GM12878 (cell line): ENCODE results near the gene NQO1. TPM values are rescaled to one million over a fixed set of nuclear protein-coding genes. Genes with fewer than 3 reads are reported as not detected.

ENCODE experiments used
- ATAC-seq: fragments of 200-7000 bp; cut with Tn5 transposase; 3 replicates; pipeline ENCODE4 v1.9.1; 2020; ENCODE audit warnings: mild to moderate bottlenecking, moderate library complexity
- BruUV-seq: library from RNA; stranded (reverse); fragments of 400-500 nt; replicated peaks from 2 replicates; lab custom pipeline; 2021; lab: Mats Ljungman, UMichigan
- CTCF ChIA-PET: fragments of 300-600 bp; sonication (Branson Sonifier 250); formaldehyde crosslinking; extraction: SDS; loops from one replicate; lab custom pipeline; 2021; ENCODE audit warnings: inconsistent platforms; lab: Yijun Ruan, JAX
- POLR2A ChIA-PET: fragments of 350-600 bp; formaldehyde crosslinking; extraction: SDS; loops from one replicate; lab custom pipeline; 2021; ENCODE audit warnings: inconsistent platforms; lab: Charles Lee
- RAD21 ChIA-PET: fragments of 300-600 bp; sonication (Branson Sonifier 250); formaldehyde crosslinking; loops from one replicate; lab custom pipeline; 2023; ENCODE audit warnings: antibody characterized with exemption; ENCODE audit not compliant: unreplicated experiment; lab: Charles Lee
- SMC1A ChIA-PET: fragments of 300-600 bp; sonication (Branson Sonifier 250); formaldehyde crosslinking; loops from one replicate; lab custom pipeline; 2023; ENCODE audit not compliant: unreplicated experiment, uncharacterized antibody; lab: Charles Lee
- DNase-seq: peaks from one replicate; pipeline ENCODE4 v3.0.0-alpha.2; 2011; ENCODE audit warnings: low read depth, low spot score
- FAIRE-seq: peaks from 3 replicates; lab custom pipeline; 2011; peaks lifted over from hg19 to GRCh38; lab: Jason Lieb, UNC
- H2AFZ ChIP-seq: 2 replicates; pipeline ENCODE4 v1.6.0; 2011; ENCODE audit warnings: low read depth, low read length, control low read depth; ENCODE audit not compliant: control insufficient read depth
- H3K27ac ChIP-seq: 2 replicates; pipeline ENCODE4 v1.5.1; 2011; ENCODE audit warnings: control low read depth; ENCODE audit not compliant: control insufficient read depth, insufficient read depth
- H3K27me3 ChIP-seq, 2 experiments: replicated peaks in 1 of 2; 2 replicates each; pipeline versions ENCODE4 v1.6.0 to v1.6.1; 2011; ENCODE audit warnings: low read length in 1 of 2; ENCODE audit not compliant: control insufficient read depth in 2 of 2, insufficient read depth in 2 of 2
- H3K36me3 ChIP-seq, 2 experiments: 2 replicates each; pipeline ENCODE4 v1.5.1; 2011; ENCODE audit warnings: low read length in 1 of 2; ENCODE audit not compliant: control insufficient read depth in 2 of 2, insufficient read depth in 2 of 2
- H3K4me1 ChIP-seq: 2 replicates; pipeline ENCODE4 v1.6.1; 2011; ENCODE audit warnings: mild to moderate bottlenecking, low read length, moderate library complexity, mixed read lengths; ENCODE audit not compliant: control insufficient read depth, insufficient read depth
- H3K4me2 ChIP-seq: 2 replicates; pipeline ENCODE4 v1.6.0; 2011; ENCODE audit warnings: control low read depth; ENCODE audit not compliant: control insufficient read depth, insufficient read depth
- H3K4me3 ChIP-seq: fragments of 200-600 bp; sonication (generic); 2 replicates; pipeline ENCODE4 v1.5.1; 2016
- H3K79me2 ChIP-seq: 2 replicates; pipeline ENCODE4 v1.6.0; 2011; ENCODE audit warnings: low read length; ENCODE audit not compliant: control insufficient read depth, insufficient read depth
- H3K9ac ChIP-seq: 2 replicates; pipeline ENCODE4 v1.8.0; 2011; ENCODE audit warnings: low read length, control low read depth, mixed read lengths; ENCODE audit not compliant: control insufficient read depth, insufficient read depth
- H3K9me3 ChIP-seq: replicated peaks from 3 replicates; pipeline ENCODE4 v1.5.1; 2011; ENCODE audit warnings: mild to moderate bottlenecking, low read length; ENCODE audit not compliant: control insufficient read depth, insufficient read depth
- H4K20me1 ChIP-seq: 2 replicates; pipeline ENCODE4 v1.6.0; 2011; ENCODE audit not compliant: control insufficient read depth, insufficient read depth
- BACH1 ChIP-seq: fragments of 450-650 bp; IDR thresholded peaks from 2 replicates; pipeline ENCODE4 v1.6.1; 2017; ENCODE audit warnings: mild to moderate bottlenecking, borderline replicate concordance
- BHLHE40 ChIP-seq, 2 experiments: fragments of 450-650 bp in 1 of 2; IDR thresholded peaks; 2 replicates each; pipeline ENCODE4 v1.6.1; 2011 to 2017; ENCODE audit warnings: low read depth in 2 of 2, borderline replicate concordance in 1 of 2, improper control_type of control experiment in 1 of 2, low read length in 1 of 2, mild to moderate bottlenecking in 1 of 2
- FOXM1 ChIP-seq: IDR thresholded peaks from 2 replicates; pipeline ENCODE4 v1.6.1; 2012; ENCODE audit warnings: low read depth, mild to moderate bottlenecking, inconsistent platforms, low read length, moderate library complexity
- MTA2 ChIP-seq: fragments of 450-650 bp; IDR thresholded peaks from 2 replicates; pipeline ENCODE4 v1.6.1; 2016; ENCODE audit warnings: low read depth, mild to moderate bottlenecking, moderate library complexity
- RBBP5 ChIP-seq: fragments of 200-600 bp; sonication (generic); conservative IDR thresholded peaks from 2 replicates; pipeline ENCODE4 v1.6.1; 2016
- SUPT20H ChIP-seq: IDR thresholded peaks from 2 replicates; pipeline ENCODE4 v1.6.1; 2011; ENCODE audit warnings: low read depth, mild to moderate bottlenecking, low read length, moderate library complexity, borderline replicate concordance; ENCODE audit not compliant: control insufficient read depth
- TCF7 ChIP-seq: IDR thresholded peaks from 2 replicates; pipeline ENCODE4 v1.6.1; 2014; ENCODE audit warnings: antibody characterized with exemption, borderline replicate concordance
- YBX1 ChIP-seq: fragments of 450-650 bp; IDR thresholded peaks from 2 replicates; pipeline ENCODE4 v1.6.1; 2016; ENCODE audit warnings: antibody characterized with exemption
- WGBS: methylation state at CpG from one replicate; pipeline ENCODE4 v1.1.6; 2016; ENCODE audit warnings: low lambda C conversion rate; ENCODE audit not compliant: insufficient replicate concordance, insufficient coverage; ENCODE audit errors: missing lambda C conversion rate; 5-methylcytosine and 5-hydroxymethylcytosine counted together
- in situ Hi-C: fragments of 300-500 bp; cut with MboI; formaldehyde crosslinking; loops from 9 replicates; pipeline ENCODE4 v1.14.3; 2018; ENCODE audit warnings: mixed read lengths
- intact Hi-C: fragments of 100-400 bp; cut with micrococcal nuclease; formaldehyde crosslinking; loops from one replicate; pipeline ENCODE4 v1.14.2; 2022; ENCODE audit not compliant: unreplicated experiment
- polyA plus RNA-seq, 11 experiments: library from polyadenylated mRNA; depleted of rRNA in 4 of 11; unstranded in 6 of 11; stranded (reverse) in 5 of 11; fragments of >200 nt; fragmentation: Nextera tagmentation in 4 of 11; fragmentation: Illumina TruSeq in 1 of 11; extraction: Ambion mirVana in 4 of 11; extraction: Trizol in 1 of 11; gene quantifications; 1 replicate in 1 of 11; 2 replicates in 10 of 11; pipeline versions ENCODE4 v1.2.1 to v1.2.3, GENCODE V29; 2011 to 2016; ENCODE audit warnings: inconsistent platforms in 2 of 11, missing spikeins in 2 of 11, low read depth in 1 of 11
- total RNA-seq, 4 experiments: library from RNA; depleted of rRNA in 3 of 4; stranded (reverse); fragments of >200 nt in 3 of 4; fragmentation: Illumina TruSeq in 1 of 4; extraction: Trizol in 1 of 4; gene quantifications; 2 replicates each; pipeline versions ENCODE4 v1.2.1 to v1.2.3, GENCODE V29; 2013 to 2021

NQO1 gene
- total and polyA plus RNA-seq, 10 of the 15 experiments (the other 5 are each of a cell fraction or from before 2014, with no cell fraction given), result 24.6 to 84.9 (median 34.6) TPM

- BruUV-seq, result no TSS peak
- Histone ChIP-seq H3K36me3 (peaks cover 0 to 12% of the 10 kb centered on the region in 2 experiments; a peak in 2 of 4 replicates), H3K27me3 (no peaks in the 10 kb centered on the region), H4K20me1 (no peaks in the 10 kb centered on the region), H3K4me1 (no peaks in the 10 kb centered on the region), H3K9me3 (no peaks in the 10 kb centered on the region), H2AFZ (no peak overlapping the region), H3K27ac (no peak overlapping the region), H3K9ac (no peak overlapping the region), H3K4me2 (no peak overlapping the region), H3K79me2 (no peaks in the 10 kb centered on the region), H3K4me3 (no peak overlapping the region)
- no peak for DNase-seq
- TF ChIP-seq SUPT20H (no peak), MTA2 (no peak), TCF7 (no peak), BHLHE40 (IDR thresholded peaks at IDR 0.05; ENCODE audit: borderline replicate concordance in 1 of 2, low read depth in 2 of 2, low read length in 1 of 2) (no peak), YBX1 (no peak), FOXM1 (no peak), RBBP5 (no peak), BACH1 (no peak)
- POLR2A ChIA-PET, result interaction anchor here (0.7 kb wide), 1 partner anchor 55 kb away, joined by 3 read pairs; no protein-coding TSS in a partner anchor
- in situ Hi-C loops, result no loop called here
- WGBS, result 50% methylated on average over 1 of the region's 1 CpG
- FAIRE-seq, result no peak
- intact Hi-C loops, result loop anchor here (5.0 kb wide), 1 partner anchor 226 kb away; no protein-coding TSS in a partner anchor
- SMC1A ChIA-PET, result interaction anchor here (0.8 to 4.0 kb wide), 3 partner anchors 20 to 310 kb away, joined by 3 to 34 read pairs (median 4); partner anchors contain the start of genes NOB1 and NQO1
- CTCF ChIA-PET, result interaction anchor here (0.8 to 5.2 kb wide), 4 partner anchors 16 to 310 kb away, joined by 3 to 35 read pairs (median 4); partner anchors contain the start of gene NOB1
- RAD21 ChIA-PET, result interaction anchor here (1.0 to 1.4 kb wide), 3 partner anchors 48 to 954 kb away, joined by 3 to 6 read pairs (median 3); partner anchors contain the start of gene NOB1
- no peak for ATAC-seq
Observed at GRCh38 chr16:69706256-69706974, 19.9 kb downstream of the NQO1 start.
